Activated T-cell treated with anti-CD3 and anti-CD28 coated beads, Interleukin-2, amount 50 U/mL, for 1 hour (primary cell): ENCODE data around the gene OR2A5.
"Not testable (repeated sequence)": the region's sequence is repeated elsewhere in the genome, so short reads cannot be mapped to it uniquely, and the experiment has no call there.

ENCODE experiments used
- DNase-seq: peaks from one replicate; pipeline ENCODE4 v3.0.0-alpha.2; 2020

Gene OR2A5

DNA sequence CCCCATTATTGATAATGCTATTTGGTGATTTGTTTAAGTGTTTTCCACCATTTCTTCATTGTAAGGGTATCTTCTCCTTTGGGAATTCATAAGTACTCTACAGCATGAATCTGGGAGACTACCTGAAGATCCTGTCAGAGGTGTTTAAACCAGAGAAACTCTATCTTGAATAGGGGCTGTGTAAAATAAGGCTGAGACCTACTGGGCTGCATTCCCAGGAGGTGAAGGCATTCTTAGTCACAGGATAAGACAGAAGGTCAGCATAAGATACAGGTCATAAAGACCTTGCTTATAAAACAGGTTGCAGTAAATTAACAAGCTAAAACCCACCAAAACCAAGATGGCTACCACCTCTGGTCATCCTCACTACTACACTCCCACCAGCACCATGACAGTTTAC is 13.4 kb upstream of the OR2A5 start:
- DNase-seq: no peak

DNA sequence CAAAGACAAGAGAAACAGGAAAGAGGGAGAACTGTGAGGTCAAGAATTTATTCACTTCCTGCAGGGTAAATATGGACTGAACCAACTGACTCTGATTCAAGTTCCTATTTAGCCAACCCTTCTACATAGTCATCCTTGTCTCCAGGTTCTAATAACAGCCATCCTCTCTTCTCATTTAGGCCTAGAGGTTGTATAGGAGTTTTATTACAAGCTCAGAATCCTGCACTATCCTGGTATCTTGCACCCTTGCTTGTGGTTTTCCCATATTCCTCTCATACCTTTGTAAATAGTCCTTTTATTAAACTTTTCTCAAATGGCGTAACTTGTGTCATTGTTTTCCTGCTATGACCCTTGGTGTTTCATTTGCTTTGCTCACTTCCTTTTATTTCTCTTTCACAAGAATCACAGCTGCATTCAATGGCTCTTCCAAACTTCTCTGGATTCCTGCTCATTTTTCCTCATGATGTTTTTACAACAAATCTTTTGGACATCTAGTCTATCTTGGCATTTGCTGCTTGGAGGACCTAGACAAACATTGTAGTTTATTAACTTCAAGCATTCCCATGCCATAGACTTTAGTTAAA is 12.4 kb upstream of the OR2A5 start:
- no peak for DNase-seq

DNA sequence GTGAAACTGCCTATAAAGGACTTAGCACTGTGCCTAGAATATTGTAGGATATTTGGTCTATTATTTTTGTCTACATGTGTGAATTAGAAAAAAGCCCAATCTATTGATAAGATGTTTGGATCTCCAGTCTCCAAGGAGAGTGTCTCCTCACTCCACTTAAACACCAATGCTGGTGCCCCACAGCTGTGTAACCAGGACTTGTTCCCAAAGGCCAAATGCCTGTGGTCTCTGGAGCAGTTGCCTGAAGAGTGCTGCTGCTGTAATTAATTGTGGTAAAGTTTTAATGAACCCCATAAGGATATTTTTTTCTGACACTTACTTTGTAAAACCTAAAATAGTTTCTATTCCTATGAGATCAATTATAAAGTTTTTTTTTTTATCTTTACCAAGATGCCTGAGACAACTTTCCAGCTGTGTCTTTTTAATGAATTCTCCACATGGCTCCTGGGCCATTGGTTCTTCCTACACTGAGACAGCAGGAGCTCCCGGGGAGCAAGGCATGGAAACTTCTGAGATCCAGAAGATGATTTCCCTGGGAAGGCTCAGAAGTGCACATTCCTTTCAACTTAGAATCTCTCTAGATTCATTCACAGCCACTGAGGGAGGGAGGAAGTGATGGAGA is 11.2 kb upstream of the OR2A5 start:
- no peak for DNase-seq

DNA sequence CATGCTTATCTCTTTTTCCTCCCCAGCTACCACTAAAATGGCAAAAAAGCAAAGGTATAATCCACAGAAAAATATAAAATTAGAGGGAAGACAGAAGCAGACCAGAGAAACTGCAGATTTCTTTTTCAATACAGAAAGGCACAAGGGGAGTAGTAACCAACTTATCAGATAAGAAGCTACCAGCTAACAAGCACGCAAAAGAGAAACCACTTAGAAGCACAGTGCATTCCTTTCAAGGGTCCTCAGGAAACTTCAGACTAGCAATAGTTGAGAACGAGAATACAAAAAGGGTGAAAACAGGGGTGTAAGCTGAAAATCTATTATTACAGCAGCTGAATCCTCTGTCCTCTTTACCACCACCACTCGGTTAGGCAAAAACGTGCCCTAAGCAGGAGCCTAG is 9.9 kb upstream of the OR2A5 start:
- DNase-seq: no peak

DNA sequence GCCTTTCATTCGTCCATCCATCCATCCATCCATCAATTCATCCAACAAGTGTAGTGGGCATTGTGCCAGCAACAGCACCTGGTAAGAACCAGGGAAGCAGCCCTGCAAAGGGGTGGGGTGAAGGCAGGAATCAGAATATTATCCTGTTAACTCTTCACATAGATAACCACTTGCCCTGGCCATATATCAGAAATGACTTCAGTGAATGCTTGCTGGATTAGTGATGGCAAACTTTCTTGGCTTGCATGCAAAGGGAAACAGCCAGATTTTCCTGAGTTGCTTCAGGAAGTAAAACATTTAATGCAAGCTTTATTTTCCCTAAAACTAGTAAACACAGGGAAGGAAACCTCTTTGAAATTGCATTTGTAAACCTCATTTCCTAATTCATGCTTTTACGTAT is 743 bp downstream of the OR2A5 start:
- DNase-seq: no peak

DNA sequence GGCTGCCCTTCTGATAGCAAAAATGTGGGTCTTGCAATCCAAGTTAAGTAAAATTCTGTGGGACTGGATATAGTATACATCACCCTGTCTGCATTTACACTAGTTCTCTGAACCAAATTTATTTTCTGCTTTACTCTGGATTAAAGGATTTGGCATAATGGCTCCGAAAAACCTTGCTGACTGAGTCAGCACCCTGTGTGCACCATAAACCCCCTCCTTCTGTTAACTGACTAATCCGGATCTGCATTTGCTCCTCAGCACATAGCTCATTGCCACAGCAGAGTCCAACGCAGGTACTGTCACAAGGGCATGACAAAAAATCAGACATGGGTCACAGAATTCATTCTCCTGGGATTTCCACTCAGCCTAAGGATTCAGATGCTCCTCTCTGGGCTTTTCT is 1.3 kb downstream of the OR2A5 start:
- no peak for DNase-seq

DNA sequence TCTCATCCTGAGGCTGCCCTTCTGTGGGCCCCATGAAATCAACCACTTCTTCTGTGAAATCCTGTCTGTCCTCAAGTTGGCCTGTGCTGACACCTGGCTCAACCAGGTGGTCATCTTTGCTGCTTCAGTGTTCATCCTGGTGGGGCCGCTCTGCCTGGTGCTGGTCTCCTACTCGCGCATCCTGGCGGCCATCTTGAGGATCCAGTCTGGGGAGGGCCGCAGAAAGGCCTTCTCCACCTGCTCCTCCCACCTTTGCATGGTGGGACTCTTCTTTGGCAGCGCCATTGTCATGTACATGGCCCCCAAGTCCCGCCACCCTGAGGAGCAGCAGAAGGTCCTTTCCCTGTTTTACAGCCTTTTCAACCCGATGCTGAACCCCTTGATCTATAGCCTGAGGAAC is 2.1 kb downstream of the OR2A5 start:
- not testable (repeated sequence) for DNase-seq

DNA sequence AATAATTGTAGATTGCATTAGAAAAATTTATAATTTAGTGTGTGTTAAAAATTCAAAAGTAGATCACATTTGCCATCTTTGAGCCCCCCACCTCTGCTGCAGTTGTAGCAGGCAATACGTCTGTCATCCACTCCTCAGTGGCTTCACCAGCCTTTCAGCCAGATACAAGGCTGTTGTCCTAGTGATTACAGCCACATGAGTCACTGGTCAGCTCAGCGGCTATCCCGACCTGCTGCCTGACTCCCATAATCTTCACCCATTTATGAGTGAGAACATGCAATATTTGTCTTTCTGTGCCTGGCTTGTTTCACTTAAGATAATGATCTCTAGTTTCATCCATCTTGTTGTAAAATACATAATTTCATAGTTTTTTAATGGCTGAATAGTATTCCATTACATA is 9.2 kb downstream of the OR2A5 start:
- no peak for DNase-seq

DNA sequence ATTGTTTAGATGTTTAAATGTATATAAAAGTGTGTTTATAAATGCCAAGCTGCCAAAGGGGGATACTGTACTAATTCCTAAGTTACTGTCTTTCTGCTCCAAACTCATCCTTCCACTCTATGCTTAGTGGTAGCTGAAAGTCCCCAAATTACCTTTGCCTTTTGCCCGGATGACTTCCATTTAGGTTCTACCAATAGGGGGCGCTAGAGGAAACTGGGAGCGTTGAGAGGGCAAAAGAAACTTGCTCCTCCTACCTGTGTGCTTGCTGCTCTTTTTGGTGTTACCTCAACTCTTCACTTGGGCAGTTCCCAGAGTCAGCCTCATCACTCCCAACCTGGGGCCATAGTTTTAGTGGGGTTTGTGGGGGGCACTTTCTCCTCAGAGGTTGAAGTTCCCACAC is 15.0 kb downstream of the OR2A5 start:
- DNase-seq: no peak

DNA sequence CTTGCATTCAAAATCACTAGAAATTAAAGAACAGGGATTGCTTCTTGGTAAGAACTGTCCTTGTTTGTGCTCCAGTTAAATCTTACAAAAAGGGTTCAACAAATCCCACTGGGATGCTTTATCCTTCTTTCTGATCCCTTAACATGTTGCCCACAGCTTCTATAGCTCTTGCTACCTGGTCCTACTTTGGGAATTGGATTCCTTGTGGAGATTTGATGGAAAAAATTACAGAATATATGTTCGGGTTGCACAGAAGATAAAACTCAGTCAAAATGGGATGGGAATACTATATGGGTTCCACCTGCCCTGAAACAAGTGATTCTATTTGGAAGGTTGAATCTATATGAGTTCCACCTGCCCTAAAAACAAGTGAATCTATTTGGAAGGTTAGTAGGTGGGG is 20.8 kb downstream of the OR2A5 start, which contains the start of gene OR2A25:
Gene OR2A25, plus strand, starts transcription at position 301 of the 400 bp plus-strand sequence. CDS start 4,409 bp downstream, outside the sequence.
- DNase-seq: no peak

DNA sequence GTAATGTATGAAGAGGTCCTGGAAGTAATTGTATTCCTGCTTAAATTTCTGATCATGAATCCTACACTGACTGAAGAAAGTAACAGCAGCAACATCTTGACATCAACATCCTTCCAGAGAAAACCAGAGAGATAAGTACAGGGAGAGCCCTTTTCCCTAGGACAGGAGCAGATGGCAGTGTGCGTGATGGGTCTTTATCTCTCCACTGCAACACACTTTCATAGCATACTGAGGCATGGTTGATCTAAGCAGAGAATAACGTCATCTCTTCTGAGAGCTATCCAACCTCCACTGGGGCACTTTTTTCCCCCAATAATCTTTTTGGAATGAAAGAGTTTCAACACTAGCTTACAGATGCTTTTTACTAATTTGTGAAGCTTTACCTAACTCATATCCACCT is 21.2 kb downstream of the OR2A5 start:
- no peak for DNase-seq

DNA sequence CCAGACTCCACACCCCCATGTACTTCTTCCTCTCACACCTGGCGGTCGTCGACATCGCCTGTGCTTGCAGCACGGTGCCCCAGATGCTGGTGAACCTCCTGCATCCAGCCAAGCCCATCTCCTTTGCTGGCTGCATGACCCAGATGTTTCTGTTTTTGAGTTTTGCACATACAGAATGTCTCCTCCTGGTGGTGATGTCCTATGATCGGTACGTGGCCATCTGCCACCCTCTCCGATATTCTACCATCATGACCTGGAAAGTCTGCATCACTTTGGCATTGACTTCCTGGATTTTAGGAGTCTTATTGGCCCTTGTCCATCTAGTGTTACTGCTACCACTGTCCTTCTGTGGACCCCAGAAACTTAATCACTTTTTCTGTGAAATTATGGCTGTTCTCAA is 25.6 kb downstream of the OR2A5 start:
- no peak for DNase-seq

DNA sequence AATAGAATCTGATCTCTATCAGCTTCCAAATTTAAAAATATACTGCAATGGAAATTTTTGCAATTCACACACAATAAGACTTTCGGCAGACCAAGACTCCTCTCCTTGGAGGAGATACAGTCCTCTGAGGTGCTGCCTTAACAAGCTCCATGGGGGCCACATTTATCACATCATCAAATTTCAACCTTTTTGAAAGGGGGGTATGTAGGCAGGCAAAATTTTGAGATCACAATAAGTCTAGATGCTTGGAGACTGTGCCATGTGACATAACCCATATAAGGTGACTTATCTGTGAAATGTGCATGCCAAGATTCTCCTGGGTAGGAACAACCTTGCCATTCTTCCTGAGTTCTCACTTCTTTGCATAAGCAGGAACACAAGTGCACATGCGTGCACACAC is 37.2 kb downstream of the OR2A5 start, which contains the start of gene OR2A12:
Gene OR2A12, plus strand, starts transcription at position 301 of the 400 bp plus-strand sequence. CDS start 8,830 bp downstream, outside the sequence.
- DNase-seq: no peak

DNA sequence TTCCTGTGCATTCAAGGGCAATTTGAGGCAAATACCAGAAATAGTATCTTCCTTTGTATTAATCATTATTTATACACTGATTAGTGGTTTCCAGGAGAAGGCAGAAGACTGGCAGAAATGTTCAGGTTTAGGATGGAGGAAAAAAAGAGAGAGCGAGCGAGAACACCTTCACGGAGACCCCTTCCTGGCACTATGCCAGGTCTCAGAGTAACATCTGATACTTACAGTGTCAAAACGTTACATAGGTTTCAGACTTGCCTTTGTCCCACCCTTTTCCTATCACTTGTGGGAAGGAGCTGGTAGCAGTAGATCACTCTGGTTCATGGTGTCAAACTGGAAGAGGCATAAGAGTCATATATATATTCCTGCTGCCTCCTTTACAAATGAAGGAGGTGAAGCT is 38.0 kb downstream of the OR2A5 start:
- no peak for DNase-seq

DNA sequence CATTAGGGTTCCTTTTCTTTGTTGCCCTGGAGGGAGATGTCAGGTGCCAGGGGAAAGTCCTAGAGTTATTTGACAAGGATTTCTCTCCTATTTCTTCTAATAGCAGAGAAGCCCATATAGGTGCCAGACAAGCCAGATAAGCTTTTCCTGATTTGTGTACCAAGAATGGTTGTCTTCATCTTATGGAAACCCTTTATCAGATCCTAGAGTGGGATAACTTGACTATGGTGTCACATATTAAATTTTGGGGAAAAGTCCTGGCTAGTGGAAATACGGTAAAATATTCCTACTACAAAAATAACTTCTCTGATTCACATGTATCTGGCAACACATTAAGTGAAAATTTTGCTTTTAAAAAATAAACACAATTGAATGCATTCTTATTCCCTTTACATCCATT is 38.5 kb downstream of the OR2A5 start:
- no peak for DNase-seq

DNA sequence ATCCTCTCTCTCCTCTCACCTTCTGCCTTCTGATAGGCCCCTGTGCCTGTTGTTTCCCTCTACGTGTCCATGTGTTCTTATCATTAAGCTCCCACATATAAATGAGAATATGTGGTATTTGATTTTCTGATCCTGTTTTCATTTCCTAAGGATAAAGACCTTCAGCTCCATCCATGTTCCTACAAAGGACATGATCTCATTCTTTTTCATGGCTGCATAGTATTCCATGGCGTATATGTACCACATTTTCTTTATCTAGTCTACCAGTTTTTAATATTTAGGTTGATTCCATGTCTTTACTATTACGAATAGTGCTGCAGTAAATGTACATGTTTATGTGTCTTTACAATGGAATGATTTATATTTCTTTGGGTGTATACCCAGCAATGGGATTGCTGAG is 41.9 kb downstream of the OR2A5 start:
- no peak for DNase-seq

DNA sequence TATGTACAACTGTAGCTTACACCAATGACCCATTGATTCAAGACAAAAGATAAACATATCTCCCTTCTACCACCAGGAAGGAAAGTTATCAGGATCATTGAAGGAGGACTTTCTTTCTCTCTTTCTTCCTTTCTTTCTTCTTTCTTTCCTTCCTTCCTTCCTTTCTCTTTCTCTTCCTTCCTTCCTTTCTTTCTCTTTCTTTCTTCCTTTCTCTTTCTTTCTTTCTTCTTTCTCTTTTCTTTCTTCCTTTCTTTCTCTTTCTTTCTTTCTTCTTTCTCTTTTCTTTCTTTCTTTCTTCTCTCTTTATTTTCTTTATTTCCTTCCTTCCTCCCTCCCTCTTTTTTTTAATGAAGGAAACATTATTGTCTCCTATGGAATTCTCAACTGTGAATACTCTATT is 50.0 kb downstream of the OR2A5 start:
- no peak for DNase-seq

DNA sequence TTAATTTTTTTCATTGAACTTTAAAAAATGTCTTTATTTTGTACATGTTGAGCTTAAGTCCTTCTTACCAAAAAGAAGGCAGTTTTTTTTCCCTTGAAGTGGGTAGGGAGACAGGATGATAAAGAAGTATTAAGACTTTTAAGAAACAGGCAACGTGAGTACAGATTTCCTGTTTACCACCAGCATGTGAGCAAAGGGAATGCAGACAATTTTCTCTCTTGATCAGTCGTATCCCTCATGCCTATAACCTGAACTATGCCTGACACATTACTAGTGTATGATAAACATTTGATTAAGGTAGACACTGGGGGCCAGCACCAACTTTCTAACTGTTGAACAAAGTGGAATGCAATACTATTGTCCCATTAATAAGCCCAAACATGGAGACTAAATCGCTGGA is 51.9 kb downstream of the OR2A5 start:
- no peak for DNase-seq

DNA sequence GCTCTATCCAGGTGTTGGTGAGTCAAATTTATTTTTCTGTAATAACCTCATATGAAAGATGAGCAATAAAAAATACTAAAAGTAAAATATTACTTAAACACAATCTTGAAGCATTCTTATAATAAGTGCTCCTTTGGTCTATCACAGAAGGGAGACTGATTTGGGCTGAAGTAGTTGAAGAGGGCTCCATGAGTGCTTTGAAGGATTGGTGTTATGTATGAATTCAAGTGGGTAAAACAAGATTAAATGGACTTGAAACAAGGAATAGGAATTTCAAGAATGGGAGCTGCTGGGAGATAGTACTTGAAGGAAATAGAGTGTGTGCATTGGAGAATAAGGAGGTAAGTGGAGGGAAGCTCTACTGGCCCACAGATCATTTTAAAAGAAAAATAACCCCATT is 53.3 kb downstream of the OR2A5 start:
- DNase-seq: no peak

DNA sequence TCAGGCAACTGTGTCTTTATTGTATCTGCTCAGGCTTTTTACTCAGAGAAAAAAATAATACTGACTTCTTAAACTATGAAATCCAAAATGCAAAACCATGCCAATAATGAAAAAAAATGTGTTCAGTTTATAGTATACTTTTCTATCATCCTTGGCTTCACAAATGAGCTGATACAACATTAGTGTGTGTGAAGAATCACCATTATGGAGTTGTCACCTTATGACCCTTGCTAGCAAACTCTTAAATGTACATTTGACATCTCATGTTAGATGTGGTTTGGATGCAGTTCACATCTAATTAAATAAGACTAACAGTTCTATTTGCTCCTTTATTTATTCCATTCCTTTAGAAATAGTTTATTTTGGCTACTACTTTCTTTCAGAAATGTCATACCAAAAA is 56.5 kb downstream of the OR2A5 start:
- no peak for DNase-seq
